A549 (cell line): ENCODE measurements around the gene FGF14. TPM values are rescaled to one million over a fixed set of nuclear protein-coding genes. Genes with fewer than 3 reads are reported as not detected.

Experiments used
- ATAC-seq, 2 experiments: fragments of 200-7000 bp in 1 of 2; fragments of >200 bp in 1 of 2; cut with Nextera tagmentation in 1 of 2; cut with Tn5 transposase in 1 of 2; 3 replicates each; pipeline versions ENCODE4 v1.8.0 to v1.9.1; 2018 to 2020; ENCODE audit warnings: mild to moderate bottlenecking in 1 of 2, moderate library complexity in 1 of 2
- CTCF ChIA-PET: fragments of 300-600 bp; sonication (Branson Sonifier 250); formaldehyde crosslinking; extraction: SDS; loops from one replicate; lab custom pipeline; 2021; ENCODE audit warnings: antibody characterized with exemption, inconsistent platforms; lab: Yijun Ruan, JAX
- POLR2A ChIA-PET: fragments of 350-600 bp; formaldehyde crosslinking; extraction: SDS; loops from one replicate; lab custom pipeline; 2021; ENCODE audit warnings: antibody characterized with exemption, inconsistent platforms; lab: Yijun Ruan, JAX
- DNase-seq, 2 experiments: peaks; one replicate each; pipeline versions ENCODE4 v3.0.0 to v3.0.0-alpha.2; 2011 to 2016; ENCODE audit warnings: low read depth in 1 of 2, low spot score in 1 of 2
- FAIRE-seq: peaks from 2 replicates; lab custom pipeline; 2011; peaks lifted over from hg19 to GRCh38; lab: Jason Lieb, UNC
- H3K27ac ChIP-seq, 2 experiments: fragments of >200 bp; sonication (Bioruptor Twin); formaldehyde crosslinking; 3 replicates each; pipeline ENCODE4 v1.5.1; 2016 to 2017
- H3K4me1 ChIP-seq: fragments of >200 bp; sonication (Bioruptor Twin); formaldehyde crosslinking; 3 replicates; pipeline ENCODE4 v1.6.1; 2016
- H3K4me2 ChIP-seq: fragments of >200 bp; sonication (Bioruptor Twin); formaldehyde crosslinking; 3 replicates; pipeline ENCODE4 v1.6.1; 2016
- H3K4me3 ChIP-seq: fragments of >200 bp; sonication (Bioruptor Twin); formaldehyde crosslinking; 3 replicates; pipeline ENCODE4 v1.5.1; 2016
- H3K9me3 ChIP-seq: fragments of >200 bp; sonication (Bioruptor Twin); formaldehyde crosslinking; 3 replicates; pipeline ENCODE4 v1.6.1; 2016
- BHLHE40 ChIP-seq: IDR thresholded peaks from 2 replicates; pipeline ENCODE4 v1.6.1; 2012; ENCODE audit warnings: low read depth, low read length, inconsistent platforms
- CHD2 ChIP-seq: fragments of 150-350 bp; IDR thresholded peaks from 2 replicates; pipeline ENCODE4 v1.6.1; 2014; ENCODE audit warnings: low read length; ENCODE audit not compliant: partially characterized antibody
- CTCF ChIP-seq: fragments of >200 bp; sonication (Bioruptor Twin); formaldehyde crosslinking; IDR thresholded peaks from 3 replicates; pipeline ENCODE4 v1.5.1; 2016
- E2F6 ChIP-seq: IDR thresholded peaks from 2 replicates; pipeline ENCODE4 v1.6.1; 2012; ENCODE audit warnings: low read depth, borderline replicate concordance
- EHF ChIP-seq: fragments of 250-450 bp; sonication (Bioruptor Pico); IDR thresholded peaks from 2 replicates; pipeline ENCODE4 v1.5.0; 2020; ENCODE audit warnings: mild to moderate bottlenecking
- EHMT2 ChIP-seq: fragments of 200-600 bp; sonication (generic); IDR thresholded peaks from 2 replicates; pipeline ENCODE4 v1.6.1; 2016; ENCODE audit warnings: antibody characterized with exemption, low read depth, mild to moderate bottlenecking, moderate library complexity
- ELK1 ChIP-seq: fragments of 150-350 bp; IDR thresholded peaks from 2 replicates; pipeline ENCODE4 v1.6.1; 2014; ENCODE audit warnings: low read depth, mild to moderate bottlenecking, low read length
- EP300 ChIP-seq, 2 experiments: fragments of >200 bp; sonication (Bioruptor Twin); formaldehyde crosslinking; IDR thresholded peaks; 2 replicates in 1 of 2; 3 replicates in 1 of 2; pipeline ENCODE4 v1.6.1; 2016 to 2017
- FOSL2 ChIP-seq, 2 experiments: fragments of 450-650 bp in 1 of 2; fragments of >200 bp in 1 of 2; sonication (Bioruptor Twin) in 1 of 2; formaldehyde crosslinking; IDR thresholded peaks; 2 replicates each; pipeline versions ENCODE4 v1.5.0 to v1.6.1; 2016 to 2020; ENCODE audit warnings: mild to moderate bottlenecking in 1 of 2, moderate library complexity in 1 of 2
- HOXA7 ChIP-seq: fragments of 250-450 bp; sonication (Bioruptor Pico); IDR thresholded peaks from 2 replicates; pipeline ENCODE4 v1.5.0; 2020; ENCODE audit warnings: mild to moderate bottlenecking, moderate library complexity
- HOXB13 ChIP-seq: fragments of 250-450 bp; sonication (Bioruptor Pico); IDR thresholded peaks from 2 replicates; pipeline ENCODE4 v1.5.0; 2020; ENCODE audit warnings: low read depth, mild to moderate bottlenecking, moderate library complexity
- KDM1A ChIP-seq: fragments of 200-600 bp; sonication (generic); IDR thresholded peaks from 2 replicates; pipeline ENCODE4 v1.6.1; 2016; ENCODE audit warnings: low read depth, mild to moderate bottlenecking
- MAX ChIP-seq: IDR thresholded peaks from 2 replicates; pipeline ENCODE4 v1.6.1; 2012
- NPAS2 ChIP-seq: fragments of 250-450 bp; sonication (Bioruptor Pico); IDR thresholded peaks from 2 replicates; pipeline ENCODE4 v1.8.0; 2022; ENCODE audit warnings: mild to moderate bottlenecking, moderate library complexity, borderline replicate concordance
- NR3C1 ChIP-seq: fragments of >200 bp; sonication (Bioruptor Twin); formaldehyde crosslinking; IDR thresholded peaks from 3 replicates; pipeline ENCODE4 v1.6.1; 2017
- PBX3 ChIP-seq: IDR thresholded peaks from 2 replicates; pipeline ENCODE4 v1.6.1; 2012
- RAD21 ChIP-seq, 2 experiments: fragments of >200 bp in 1 of 2; sonication (Bioruptor Twin) in 1 of 2; formaldehyde crosslinking in 1 of 2; IDR thresholded peaks in 1 of 2; conservative IDR thresholded peaks in 1 of 2; 2 replicates in 1 of 2; 3 replicates in 1 of 2; pipeline ENCODE4 v1.6.1; 2012 to 2018; ENCODE audit warnings: inconsistent platforms in 1 of 2
- REST ChIP-seq: fragments of 200-600 bp; sonication (generic); IDR thresholded peaks from 2 replicates; pipeline ENCODE4 v1.6.1; 2016; ENCODE audit warnings: antibody characterized with exemption, mild to moderate bottlenecking, moderate library complexity
- USF2 ChIP-seq: fragments of 450-650 bp; IDR thresholded peaks from 2 replicates; pipeline ENCODE4 v1.6.1; 2014; ENCODE audit warnings: antibody characterized with exemption
- ZC3H11A ChIP-seq: fragments of 450-650 bp; IDR thresholded peaks from 2 replicates; pipeline ENCODE4 v1.6.1; 2014; ENCODE audit warnings: antibody characterized with exemption, mild to moderate bottlenecking
- ZFP36 ChIP-seq: fragments of 450-650 bp; IDR thresholded peaks from 2 replicates; pipeline ENCODE4 v1.6.1; 2014; ENCODE audit warnings: borderline replicate concordance; ENCODE audit not compliant: partially characterized antibody
- WGBS: methylation state at CpG from one replicate; pipeline ENCODE4 v1.1.6; 2017; ENCODE audit errors: missing lambda C conversion rate; 5-methylcytosine and 5-hydroxymethylcytosine counted together
- polyA plus RNA-seq, 4 experiments: library from polyadenylated mRNA; depleted of rRNA in 3 of 4; stranded (reverse); fragments of >200 nt; fragmentation: RNase III in 1 of 4; extraction: RNeasy Plus Mini Kit Qiagen cat#74134 plus additional on column Dnase treatment in 1 of 4; gene quantifications; 2 replicates in 3 of 4; 3 replicates in 1 of 4; pipeline ENCODE4 v1.2.3, GENCODE V29; 2011 to 2017

The FGF14 gene
- polyA plus RNA-seq, 2 of the 4 experiments (the other 2 are of a cell fraction) = not detected

- Histone ChIP-seq H3K27ac (no peak overlapping the region), H3K9me3 (no peaks in the 10 kb centered on the region), H3K4me1 (no peaks in the 10 kb centered on the region), H3K4me2 (no peak overlapping the region), H3K4me3 (no peak overlapping the region)
- ATAC-seq (no peak), FAIRE-seq (no peak), DNase-seq (no peak)
- POLR2A ChIA-PET = interaction anchor here (0.6 kb wide), 1 partner anchor 1256 kb away, joined by 3 read pairs; no protein-coding TSS in a partner anchor
- TF ChIP-seq EHMT2 (no peak), ZFP36 (no peak), KDM1A (no peak), ZC3H11A (no peak), E2F6 (no peak), CHD2 (no peak), BHLHE40 (no peak), PBX3 (no peak), USF2 (no peak), RAD21 (conservative IDR thresholded peaks at IDR 0.05 in 1 of 2, IDR thresholded peaks at IDR 0.05 in 1 of 2) (no peak), NR3C1 (no peak), EP300 (IDR thresholded peaks at IDR 0.05) (no peak), NPAS2 (CRISPR knock-in tag) (no peak)
- CTCF ChIA-PET = interaction anchor here (0.6 kb wide), 1 partner anchor 966 kb away, joined by 3 read pairs; no protein-coding TSS in a partner anchor
- WGBS = 3% methylated on average over 1 of the region's 1 CpG
Measured at GRCh38 chr13:101811881-101812280, 590.0 kb downstream of the FGF14 start.

GRCh38 chr13:101811284-101811839 is 590.5 kb downstream of the FGF14 start:
- no peaks in the 10 kb centered on the region for H3K9me3 ChIP-seq
- FAIRE-seq (no peak), ATAC-seq (no peak), DNase-seq (no peak)
- ChIA-PET POLR2A (interaction anchor here (0.6 kb wide), 1 partner anchor 1256 kb away, joined by 3 read pairs; no protein-coding TSS in a partner anchor), CTCF (interaction anchor here (0.6 kb wide), 1 partner anchor 966 kb away, joined by 3 read pairs; no protein-coding TSS in a partner anchor)
- no peak overlapping the region for H3K4me3 ChIP-seq
- no peaks in the 10 kb centered on the region for H3K4me1 ChIP-seq
- H3K27ac ChIP-seq = no peak overlapping the region
- 0% methylated on average over 1 of the region's 1 CpG for WGBS
- H3K4me2 ChIP-seq = no peak overlapping the region
- TF ChIP-seq FOSL2 (IDR thresholded peaks at IDR 0.05) (no peak), FOSL2 (CRISPR knock-in tag; IDR thresholded peaks at IDR 0.05) (no peak), EHF (CRISPR knock-in tag) (no peak), MAX (no peak), HOXA7 (no peak), CTCF (no peak), ELK1 (no peak), REST (no peak), HOXB13 (CRISPR knock-in tag) (no peak)
- TF ChIP-seq, all 56 proteins: peak for 0
